ENCODE measurements around the gene GRM8. TPM values are rescaled to one million over a fixed set of nuclear protein-coding genes. Genes with fewer than 3 reads are reported as not detected.

The GRM8 gene
- total RNA-seq, 2 experiments from 2014 or later, result not detected

DNA sequence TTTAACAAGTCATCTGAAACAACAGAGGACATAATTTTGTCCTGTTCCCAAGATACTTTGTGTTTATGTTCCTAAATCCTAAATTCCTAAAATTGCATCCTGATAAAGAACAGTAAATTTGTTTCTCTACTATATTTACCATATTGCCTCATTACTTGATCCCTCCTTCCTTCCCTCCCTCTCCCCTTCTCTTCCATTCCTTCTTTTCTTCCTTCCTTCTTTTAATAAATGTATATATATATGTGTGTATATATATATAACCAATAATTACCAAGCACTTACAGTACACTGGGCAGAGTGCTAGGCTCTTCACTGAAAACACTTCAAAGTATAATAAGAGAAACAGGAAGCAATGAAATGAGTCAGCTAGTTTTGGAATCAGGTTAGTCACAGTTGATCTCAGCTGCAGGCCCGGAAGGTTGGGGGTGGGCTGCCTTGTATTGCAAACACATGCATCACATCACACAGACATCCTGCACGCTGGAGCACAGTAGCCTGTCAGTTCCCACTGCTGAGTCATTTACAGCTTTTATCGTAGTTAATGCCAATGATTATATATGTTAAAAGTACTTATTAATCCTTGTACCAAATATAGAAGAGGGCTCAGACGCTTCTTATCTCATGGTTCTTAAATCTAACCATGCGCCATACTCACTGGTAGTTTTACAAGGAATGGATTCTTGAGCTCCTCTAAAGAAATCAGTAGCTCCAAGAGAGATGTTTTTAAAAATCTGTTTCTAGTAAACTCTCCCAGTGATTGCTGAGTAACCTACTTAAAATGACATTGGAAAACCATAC is 551.7 kb downstream of the GRM8 start:
- Mint-ChIP-seq H3K27ac (no peak overlapping the region), H3K4me1 (peaks cover 2% of the 10 kb centered on the region), H3K36me3 (ENCODE audit: low read depth) (no peaks in the 10 kb centered on the region), H3K27me3 (peaks cover 2% of the 10 kb centered on the region), H3K4me3 (no peak overlapping the region), H3K9me3 (ENCODE audit: low read depth) (peaks cover 4% of the 10 kb centered on the region)
- POLR2A ChIA-PET, result no interaction called here
- peak; percentile 83 for DNase-seq
- peak; percentile 100 for ATAC-seq
- intact Hi-C loops (cut with DNase I, micrococcal nuclease), result no loop called here
- CTCF ChIA-PET, result interaction anchor here (0.5 to 1.1 kb wide), 2 partner anchors 103 to 293 kb away, joined by 3 read pairs; no protein-coding TSS in a partner anchor

- peaks cover under 1% of the 10 kb centered on the region for H3K9me3 Mint-ChIP-seq (ENCODE audit: low read depth)
- no peak for DNase-seq
- H3K36me3 Mint-ChIP-seq (ENCODE audit: low read depth), result no peaks in the 10 kb centered on the region
- H3K27ac Mint-ChIP-seq, result no peak overlapping the region
- ATAC-seq, result no peak
- POLR2A ChIA-PET, result no interaction called here
- H3K4me1 Mint-ChIP-seq, result peaks cover 2% of the 10 kb centered on the region
- CTCF ChIA-PET, result no interaction called here
- H3K27me3 Mint-ChIP-seq, result peaks cover 3% of the 10 kb centered on the region
- H3K4me3 Mint-ChIP-seq, result no peak overlapping the region
- intact Hi-C loops (cut with DNase I, micrococcal nuclease), result no loop called here
Measured at GRCh38 chr7:126699707-126700106, 553.0 kb downstream of the GRM8 start.

DNA sequence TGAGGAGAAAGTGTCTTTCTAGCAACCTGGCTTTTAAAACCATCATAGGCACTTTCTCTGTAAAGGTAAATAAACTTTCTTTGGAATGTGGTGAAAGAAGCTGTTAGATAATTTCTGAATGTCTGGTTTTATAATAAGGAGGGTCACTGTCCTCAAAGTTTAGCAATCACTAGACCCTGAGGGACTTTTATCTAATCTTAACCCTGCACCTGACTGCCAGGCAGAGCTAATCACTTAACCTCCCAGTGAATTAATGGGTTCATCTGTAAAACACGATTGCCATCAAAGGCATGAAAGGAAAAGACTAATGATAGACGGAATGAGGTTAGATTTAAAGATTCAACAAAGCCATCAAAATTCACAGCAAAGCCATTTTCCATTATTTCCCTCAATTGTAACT is 553.8 kb downstream of the GRM8 start:
- Mint-ChIP-seq H3K4me3 (no peak overlapping the region), H3K9me3 (ENCODE audit: low read depth) (no peaks in the 10 kb centered on the region), H3K4me1 (peaks cover 2% of the 10 kb centered on the region), H3K36me3 (ENCODE audit: low read depth) (no peaks in the 10 kb centered on the region), H3K27ac (no peak overlapping the region), H3K27me3 (peaks cover 3% of the 10 kb centered on the region)
- intact Hi-C loops (cut with DNase I, micrococcal nuclease), result no loop called here
- ATAC-seq (no peak), DNase-seq (no peak)
- POLR2A ChIA-PET, result no interaction called here
- CTCF ChIA-PET, result no interaction called here

GRCh38 chr7:126698446-126698845 is 554.3 kb downstream of the GRM8 start:
- no peaks in the 10 kb centered on the region for H3K9me3 Mint-ChIP-seq (ENCODE audit: low read depth)
- DNase-seq (no peak), ATAC-seq (no peak)
- peaks cover 3% of the 10 kb centered on the region for H3K27me3 Mint-ChIP-seq
- CTCF ChIA-PET, result no interaction called here
- H3K4me3 Mint-ChIP-seq, result no peak overlapping the region
- intact Hi-C loops (cut with DNase I, micrococcal nuclease), result no loop called here
- H3K27ac Mint-ChIP-seq, result no peak overlapping the region
- no peaks in the 10 kb centered on the region for H3K36me3 Mint-ChIP-seq (ENCODE audit: low read depth)
- H3K4me1 Mint-ChIP-seq, result peaks cover 2% of the 10 kb centered on the region
- POLR2A ChIA-PET, result no interaction called here

DNA sequence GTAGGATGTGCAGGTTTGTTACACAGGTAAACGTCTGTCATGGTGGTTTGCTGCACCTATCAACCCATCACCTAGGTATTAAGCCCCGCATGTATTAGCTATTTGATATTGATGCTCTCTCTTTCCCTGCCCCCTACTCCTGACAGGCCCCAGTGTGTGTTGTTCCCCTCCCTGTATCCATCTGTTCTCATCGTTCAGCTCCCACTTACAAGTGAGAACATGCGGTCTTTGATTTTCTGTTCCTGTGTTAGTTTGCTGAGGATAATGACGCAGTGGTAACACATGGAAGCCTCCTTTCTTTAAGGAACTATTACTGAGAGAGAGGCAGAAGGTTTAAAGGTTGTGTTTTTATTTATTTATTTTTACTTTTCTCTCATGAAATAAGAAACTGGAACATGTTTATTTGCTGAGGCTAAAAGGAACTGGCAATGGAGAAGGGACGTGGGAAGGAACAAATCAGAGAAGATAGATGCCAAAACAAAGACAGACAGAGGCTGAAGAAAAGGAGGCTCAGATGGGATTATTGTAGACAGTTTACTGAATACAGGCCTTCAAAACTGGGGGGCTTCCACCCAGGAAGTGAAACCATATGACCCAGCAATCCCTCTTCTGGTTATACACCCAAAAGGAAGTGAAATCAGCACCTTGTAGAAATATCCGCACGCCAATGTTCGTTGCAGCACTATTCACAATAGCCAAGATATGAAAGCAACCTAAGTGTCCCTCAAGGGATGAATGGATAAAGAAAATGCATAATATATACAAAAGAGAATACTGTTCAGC is 556.3 kb downstream of the GRM8 start:
- Mint-ChIP-seq H3K4me1 (peaks cover 2% of the 10 kb centered on the region), H3K4me3 (no peak overlapping the region), H3K9me3 (ENCODE audit: low read depth) (no peaks in the 10 kb centered on the region), H3K36me3 (ENCODE audit: low read depth) (no peaks in the 10 kb centered on the region), H3K27ac (no peak overlapping the region), H3K27me3 (peaks cover 3% of the 10 kb centered on the region)
- no peak for ATAC-seq
- intact Hi-C loops (cut with DNase I, micrococcal nuclease), result no loop called here
- CTCF ChIA-PET, result no interaction called here
- POLR2A ChIA-PET, result no interaction called here
- no peak for DNase-seq

- intact Hi-C loops (cut with DNase I, micrococcal nuclease), result no loop called here
Measured at GRCh38 chr7:126690848-126691751, 561.6 kb downstream of the GRM8 start.

DNA sequence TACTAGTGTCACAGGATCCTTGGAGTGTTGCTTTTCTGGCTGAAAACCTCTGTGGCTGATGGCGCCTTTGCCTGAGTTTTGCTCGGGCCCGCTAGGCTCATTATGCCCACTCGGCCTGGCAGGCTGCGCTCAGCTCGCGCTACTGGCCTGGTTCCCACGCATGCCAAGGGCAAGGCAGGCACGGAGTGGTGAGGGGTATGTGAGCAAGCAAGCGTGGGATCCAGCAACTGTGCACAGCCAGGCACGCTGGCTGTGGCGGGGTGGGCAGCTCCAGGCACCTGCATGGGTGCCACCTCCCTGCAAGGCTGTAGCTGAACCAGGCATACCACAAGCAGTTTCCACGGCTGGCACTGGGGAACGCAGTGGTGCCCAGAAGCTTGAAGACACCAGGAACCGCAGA is 562.6 kb downstream of the GRM8 start:
- Mint-ChIP-seq H3K36me3 (ENCODE audit: low read depth) (no peaks in the 10 kb centered on the region), H3K27me3 (no peaks in the 10 kb centered on the region), H3K27ac (no peak overlapping the region), H3K4me3 (no peak overlapping the region), H3K4me1 (no peaks in the 10 kb centered on the region), H3K9me3 (ENCODE audit: low read depth) (peaks cover 2% of the 10 kb centered on the region)
- no peak for ATAC-seq
- intact Hi-C loops (cut with DNase I, micrococcal nuclease), result no loop called here
- ChIA-PET POLR2A (no interaction called here), CTCF (no interaction called here)
- DNase-seq, result no peak

More at GRCh38 chr7:126690848-126691751, 561.6 kb downstream of the GRM8 start:
- peaks cover 3% of the 10 kb centered on the region for H3K27me3 Mint-ChIP-seq
- ChIA-PET POLR2A (interaction anchor here (0.5 kb wide), 1 partner anchor 1262 kb away, joined by 5 read pairs; no protein-coding TSS in a partner anchor), CTCF (no interaction called here)
- no peak overlapping the region for H3K4me3 Mint-ChIP-seq
- ATAC-seq (no peak), DNase-seq (no peak)
- no peak overlapping the region for H3K27ac Mint-ChIP-seq
- peaks cover 2% of the 10 kb centered on the region for H3K9me3 Mint-ChIP-seq (ENCODE audit: low read depth)
- no peaks in the 10 kb centered on the region for H3K36me3 Mint-ChIP-seq (ENCODE audit: low read depth)
- H3K4me1 Mint-ChIP-seq, result no peaks in the 10 kb centered on the region

- no peaks in the 10 kb centered on the region for H3K4me1 Mint-ChIP-seq
- ChIA-PET CTCF (no interaction called here), POLR2A (no interaction called here)
- DNase-seq (no peak), ATAC-seq (no peak)
- H3K27me3 Mint-ChIP-seq, result no peaks in the 10 kb centered on the region
- peaks cover 2% of the 10 kb centered on the region for H3K9me3 Mint-ChIP-seq (ENCODE audit: low read depth)
- no peak overlapping the region for H3K27ac Mint-ChIP-seq
- intact Hi-C loops (cut with DNase I, micrococcal nuclease), result no loop called here
- H3K4me3 Mint-ChIP-seq, result no peak overlapping the region
- H3K36me3 Mint-ChIP-seq (ENCODE audit: low read depth), result no peaks in the 10 kb centered on the region
Measured at GRCh38 chr7:126689037-126689436, 563.7 kb downstream of the GRM8 start.

DNA sequence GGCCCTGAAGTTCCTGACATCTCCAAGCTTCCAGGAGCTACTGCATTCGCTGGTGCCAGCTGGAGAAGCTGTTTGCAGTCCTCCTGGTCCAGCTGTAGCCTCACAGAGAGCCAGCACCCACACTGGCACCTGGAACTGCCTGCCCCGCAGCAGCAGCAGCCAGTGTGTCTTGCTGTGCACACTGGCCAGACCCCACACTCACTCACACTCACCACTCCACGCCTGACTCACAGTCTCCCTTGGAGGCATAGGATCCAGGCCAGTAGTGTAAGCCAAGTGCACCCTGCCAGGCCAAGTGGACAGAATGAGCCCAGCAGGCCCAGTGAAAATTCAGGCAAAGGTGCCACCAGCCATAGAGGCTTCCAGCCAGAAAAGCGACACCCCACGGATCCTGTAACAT is 566.3 kb downstream of the GRM8 start:
- peaks cover 2% of the 10 kb centered on the region for H3K9me3 Mint-ChIP-seq (ENCODE audit: low read depth)
- ChIA-PET POLR2A (no interaction called here), CTCF (no interaction called here)
- intact Hi-C loops (cut with DNase I, micrococcal nuclease), result no loop called here
- no peaks in the 10 kb centered on the region for H3K27me3 Mint-ChIP-seq
- DNase-seq (no peak), ATAC-seq (no peak)
- H3K4me3 Mint-ChIP-seq, result no peak overlapping the region
- H3K4me1 Mint-ChIP-seq, result no peaks in the 10 kb centered on the region
- H3K36me3 Mint-ChIP-seq (ENCODE audit: low read depth), result no peaks in the 10 kb centered on the region
- H3K27ac Mint-ChIP-seq, result no peak overlapping the region

- H3K36me3 Mint-ChIP-seq (ENCODE audit: low read depth), result no peaks in the 10 kb centered on the region
- peaks cover 2% of the 10 kb centered on the region for H3K9me3 Mint-ChIP-seq (ENCODE audit: low read depth)
- H3K4me3 Mint-ChIP-seq, result no peak overlapping the region
- DNase-seq (no peak), ATAC-seq (no peak)
- ChIA-PET CTCF (no interaction called here), POLR2A (no interaction called here)
- no peaks in the 10 kb centered on the region for H3K27me3 Mint-ChIP-seq
- intact Hi-C loops (cut with DNase I, micrococcal nuclease), result no loop called here
- H3K27ac Mint-ChIP-seq, result no peak overlapping the region
- H3K4me1 Mint-ChIP-seq, result no peaks in the 10 kb centered on the region
Measured at GRCh38 chr7:126685596-126685995, 567.1 kb downstream of the GRM8 start.

DNA sequence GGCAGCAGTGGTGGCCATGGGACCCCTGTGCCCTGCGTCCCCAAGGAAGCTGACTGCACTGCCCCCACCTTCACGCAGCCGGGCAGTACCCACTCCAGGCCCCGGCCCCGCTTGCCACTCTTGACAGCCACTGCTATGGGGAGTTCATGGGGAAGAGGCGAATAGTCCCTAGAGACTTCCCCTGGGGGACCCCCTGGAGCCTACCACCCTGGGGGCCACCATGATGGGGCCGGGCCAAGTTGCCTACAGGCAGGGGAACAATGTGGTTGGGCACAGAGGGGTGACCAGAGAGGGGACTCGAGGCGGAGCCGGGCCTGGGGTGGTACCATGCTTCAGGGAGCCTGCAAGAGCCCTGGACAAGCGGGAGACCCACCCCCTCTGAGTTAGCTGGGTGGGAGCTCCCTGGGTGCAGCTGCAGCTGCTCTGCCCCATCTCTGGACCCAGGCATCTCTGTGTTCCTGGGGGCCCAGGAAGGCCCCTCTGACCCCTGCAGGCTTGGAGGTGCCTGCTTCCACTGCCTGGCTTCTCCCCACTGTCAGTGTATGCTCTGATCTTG is 567.6 kb downstream of the GRM8 start:
- intact Hi-C loops (cut with DNase I, micrococcal nuclease), result no loop called here
- Mint-ChIP-seq H3K36me3 (ENCODE audit: low read depth) (no peaks in the 10 kb centered on the region), H3K4me1 (no peaks in the 10 kb centered on the region), H3K27ac (no peak overlapping the region), H3K4me3 (no peak overlapping the region), H3K27me3 (no peaks in the 10 kb centered on the region), H3K9me3 (ENCODE audit: low read depth) (peaks cover 2% of the 10 kb centered on the region)
- POLR2A ChIA-PET, result no interaction called here
- ATAC-seq (no peak), DNase-seq (no peak)
- CTCF ChIA-PET, result no interaction called here
